B cell (primary cell): ENCODE data around the gene GNS.

Source experiments
- CTCF ChIP-seq: fragments of 200-600 bp; IDR thresholded peaks from one replicate; pipeline ENCODE4 v1.8.0; 2022; ENCODE audit warnings: antibody characterized with exemption, mild to moderate bottlenecking
- EZH2 ChIP-seq: IDR thresholded peaks from 2 replicates; pipeline ENCODE4 v1.6.1; 2012; ENCODE audit warnings: borderline replicate concordance, low read depth, mild to moderate bottlenecking, moderate library complexity, low read length; ENCODE audit not compliant: insufficient read depth, poor library complexity, severe bottlenecking

GRCh38 chr12:64798165-64798564 is 39.0 kb upstream of the GNS start:
- TF ChIP-seq CTCF (no peak), EZH2 (no peak)
